Esophagus squamous epithelium (tissue), 4 donors: Measurements from ENCODE around the gene ANTKMT.

Source experiments
- CTCF ChIP-seq, 6 experiments: fragments of 450-650 bp in 4 of 6; fragments of 200-600 bp in 2 of 6; sonication (generic) in 2 of 6; IDR thresholded peaks; one replicate each; pipeline ENCODE4 v1.5.1; 2016 to 2019; ENCODE audit warnings: antibody characterized with exemption in 6 of 6, mild to moderate bottlenecking in 4 of 6, moderate library complexity in 4 of 6
- POLR2A ChIP-seq, 4 donors: fragments of 450-650 bp; IDR thresholded peaks; one replicate each; pipeline ENCODE4 v1.6.1; 2017; ENCODE audit warnings: antibody characterized with exemption in 4 of 4, mild to moderate bottlenecking in 4 of 4, moderate library complexity in 3 of 4

- TF ChIP-seq CTCF (IDR thresholded peaks at IDR 0.05), result no peak
- no peak for TF ChIP-seq POLR2A (IDR thresholded peaks at IDR 0.05)
Measured at GRCh38 chr16:752007-752312, 31.0 kb downstream of the ANTKMT start.
